Colonic mucosa (tissue), 4 donors: Measurements from ENCODE around the gene HIP1. TPM values are rescaled to one million over a fixed set of nuclear protein-coding genes. Genes with fewer than 3 reads are reported as not detected.
"Not testable (repeated sequence)": the region's sequence is repeated elsewhere in the genome, so short reads cannot be mapped to it uniquely, and the experiment has no call there.

Experiments
- DNase-seq: peaks from one replicate; pipeline ENCODE4 v3.0.0-alpha.2; 2020
- H3K27ac ChIP-seq: fragments of 200-600 bp; one replicate; pipeline ENCODE4 v1.8.0; 2021
- H3K27me3 ChIP-seq: fragments of 200-600 bp; one replicate; pipeline ENCODE4 v1.8.0; 2021
- H3K36me3 ChIP-seq: fragments of 200-600 bp; one replicate; pipeline ENCODE4 v1.8.0; 2021
- H3K4me1 ChIP-seq: fragments of 200-600 bp; one replicate; pipeline ENCODE4 v1.8.0; 2021; ENCODE audit warnings: mild to moderate bottlenecking
- H3K4me3 ChIP-seq: fragments of 200-600 bp; one replicate; pipeline ENCODE4 v1.8.0; 2021
- H3K9ac ChIP-seq, 2 donors: one replicate each; pipeline ENCODE4 v1.7.0; 2013; ENCODE audit warnings: control low read depth in 2 of 2, low read depth in 2 of 2, low read length in 2 of 2
- H3K9me3 ChIP-seq: fragments of 200-600 bp; one replicate; pipeline ENCODE4 v1.8.0; 2021
- intact Hi-C: fragments of 100-400 bp; cut with DNase I; formaldehyde crosslinking; loops from one replicate; pipeline ENCODE4 v1.14.1; 2022
- total RNA-seq, 2 donors: library from RNA; stranded (reverse); fragmentation: NEBNext Ultra II Directional in 1 of 2; extraction: Animal tissue kit (Norgen Biotek cat#: 25700) in 1 of 2; gene quantifications; one replicate each; pipeline ENCODE4 v1.2.1, GENCODE V29; 2021
- TF ChIP-seq, protein P1 (sequence below): fragments of 200-600 bp; IDR thresholded peaks from one replicate; pipeline ENCODE4 v1.8.0; 2022; ENCODE audit warnings: antibody characterized with exemption, mild to moderate bottlenecking
- donor health status: healthy.
- donor health status: DM: no; HTN: no; CAD: no.
- donor health status: DM: no; HTN: no; CAD: no.

Gene HIP1
- total RNA-seq, 2 donors from 2014 or later = 4.8 to 5.5 TPM

DNA sequence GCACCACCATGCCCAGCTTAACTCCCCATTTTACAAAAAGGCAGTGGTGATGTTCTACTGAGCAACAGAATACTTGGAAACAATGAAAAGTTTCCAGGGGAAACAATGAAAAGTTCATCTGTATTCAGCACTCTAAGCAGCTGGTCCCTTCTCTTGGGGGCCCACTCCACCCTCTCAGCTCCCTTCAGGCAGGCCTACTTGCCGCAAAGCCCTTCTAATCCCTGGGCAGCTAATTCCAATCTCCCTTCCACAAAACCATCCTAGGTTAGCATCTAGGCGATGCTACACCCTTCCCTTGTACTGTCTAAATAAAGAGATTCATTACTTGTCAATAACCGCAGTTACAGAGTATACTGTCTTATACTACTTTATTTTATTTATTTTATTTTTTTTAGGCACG lies 167.5 kb downstream of the HIP1 start:
- H3K36me3 ChIP-seq = no peaks in the 10 kb centered on the region
- no peak overlapping the region for H3K4me3 ChIP-seq
- DNase-seq = no peak
- H3K4me1 ChIP-seq = no peaks in the 10 kb centered on the region
- H3K27ac ChIP-seq = no peak overlapping the region
- TF ChIP-seq, protein P1, sequence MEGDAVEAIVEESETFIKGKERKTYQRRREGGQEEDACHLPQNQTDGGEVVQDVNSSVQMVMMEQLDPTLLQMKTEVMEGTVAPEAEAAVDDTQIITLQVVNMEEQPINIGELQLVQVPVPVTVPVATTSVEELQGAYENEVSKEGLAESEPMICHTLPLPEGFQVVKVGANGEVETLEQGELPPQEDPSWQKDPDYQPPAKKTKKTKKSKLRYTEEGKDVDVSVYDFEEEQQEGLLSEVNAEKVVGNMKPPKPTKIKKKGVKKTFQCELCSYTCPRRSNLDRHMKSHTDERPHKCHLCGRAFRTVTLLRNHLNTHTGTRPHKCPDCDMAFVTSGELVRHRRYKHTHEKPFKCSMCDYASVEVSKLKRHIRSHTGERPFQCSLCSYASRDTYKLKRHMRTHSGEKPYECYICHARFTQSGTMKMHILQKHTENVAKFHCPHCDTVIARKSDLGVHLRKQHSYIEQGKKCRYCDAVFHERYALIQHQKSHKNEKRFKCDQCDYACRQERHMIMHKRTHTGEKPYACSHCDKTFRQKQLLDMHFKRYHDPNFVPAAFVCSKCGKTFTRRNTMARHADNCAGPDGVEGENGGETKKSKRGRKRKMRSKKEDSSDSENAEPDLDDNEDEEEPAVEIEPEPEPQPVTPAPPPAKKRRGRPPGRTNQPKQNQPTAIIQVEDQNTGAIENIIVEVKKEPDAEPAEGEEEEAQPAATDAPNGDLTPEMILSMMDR = no peak
- H3K9ac ChIP-seq = no peak overlapping the region
- no peaks in the 10 kb centered on the region for H3K9me3 ChIP-seq
- H3K27me3 ChIP-seq = no peaks in the 10 kb centered on the region
- intact Hi-C loops = no loop called here

DNA sequence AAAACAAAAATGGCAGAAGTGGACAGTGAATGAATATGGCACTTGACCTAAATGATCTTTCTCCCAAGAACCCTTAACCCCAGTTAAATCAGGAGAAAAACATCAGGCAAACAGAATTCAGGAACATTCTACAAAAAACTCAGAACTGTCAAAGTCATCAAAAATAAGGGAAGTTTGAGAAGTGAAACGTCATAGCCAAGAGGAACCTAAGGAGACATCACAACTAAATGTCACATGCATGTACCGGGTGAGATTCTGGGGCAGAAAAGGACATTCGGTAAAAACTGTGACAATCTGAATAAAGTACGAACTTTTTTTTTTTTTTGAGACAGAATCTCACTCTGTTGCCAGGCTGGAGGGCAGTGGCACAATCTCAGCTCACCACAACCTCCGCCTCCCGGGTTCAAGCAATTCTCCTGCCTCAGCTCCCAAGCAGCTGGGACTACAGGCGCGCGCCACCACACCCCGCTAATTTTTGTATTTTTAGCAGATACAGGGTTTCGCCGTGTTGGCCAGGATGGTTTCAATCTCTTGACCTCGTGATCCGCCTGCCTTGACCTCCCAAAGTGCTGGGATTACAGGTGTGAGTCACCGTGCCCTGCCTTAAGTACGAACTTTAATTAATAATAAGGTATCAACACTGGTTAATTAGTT lies 169.0 kb downstream of the HIP1 start:
- H3K27ac ChIP-seq = not testable (repeated sequence)

DNA sequence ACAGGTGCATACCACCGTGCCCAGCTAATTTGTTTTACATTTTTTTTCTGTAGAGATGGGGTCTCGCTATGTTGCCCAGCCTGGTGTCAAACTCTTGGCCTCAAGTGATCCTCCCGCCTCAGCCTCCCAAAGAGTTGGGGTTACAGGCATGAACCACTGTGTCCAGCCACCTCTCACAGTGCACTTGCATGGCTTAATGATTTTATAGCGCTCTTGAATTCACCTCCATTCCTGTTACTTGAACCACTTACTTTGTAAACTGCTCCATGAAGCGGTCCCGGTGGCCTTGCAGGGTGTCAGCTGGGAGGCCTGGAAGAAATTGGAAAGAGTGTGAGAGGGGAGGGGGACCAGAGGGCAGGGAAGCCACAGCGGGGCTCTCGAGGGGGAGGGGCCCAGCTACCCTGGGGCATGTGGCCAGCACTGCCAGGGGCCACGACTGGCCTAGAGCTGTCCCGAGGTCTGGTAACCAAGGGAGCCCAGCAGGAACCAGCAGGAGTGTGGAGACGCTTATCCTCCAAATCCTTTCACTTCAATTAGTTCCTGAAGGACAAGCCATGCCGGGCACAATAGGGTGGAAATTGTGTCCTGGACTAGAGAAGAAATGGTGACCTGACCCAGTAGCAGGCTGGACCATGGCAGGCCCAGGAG lies 170.7 kb downstream of the HIP1 start:
- Histone ChIP-seq H3K36me3 (no peaks in the 10 kb centered on the region), H3K27ac (no peak overlapping the region), H3K27me3 (no peaks in the 10 kb centered on the region), H3K4me1 (no peaks in the 10 kb centered on the region), H3K9ac (no peak overlapping the region), H3K4me3 (no peak overlapping the region), H3K9me3 (no peaks in the 10 kb centered on the region)
- TF ChIP-seq, protein P1 = no peak
- intact Hi-C loops = no loop called here
- no peak for DNase-seq

More for the DNA sequence above, 169.0 kb downstream of the HIP1 start:
- H3K36me3 ChIP-seq, H3K4me1 ChIP-seq, intact Hi-C loops, DNase-seq, H3K4me3 ChIP-seq, H3K9me3 ChIP-seq, H3K9ac ChIP-seq, H3K27me3 ChIP-seq: not testable (repeated sequence)

DNA sequence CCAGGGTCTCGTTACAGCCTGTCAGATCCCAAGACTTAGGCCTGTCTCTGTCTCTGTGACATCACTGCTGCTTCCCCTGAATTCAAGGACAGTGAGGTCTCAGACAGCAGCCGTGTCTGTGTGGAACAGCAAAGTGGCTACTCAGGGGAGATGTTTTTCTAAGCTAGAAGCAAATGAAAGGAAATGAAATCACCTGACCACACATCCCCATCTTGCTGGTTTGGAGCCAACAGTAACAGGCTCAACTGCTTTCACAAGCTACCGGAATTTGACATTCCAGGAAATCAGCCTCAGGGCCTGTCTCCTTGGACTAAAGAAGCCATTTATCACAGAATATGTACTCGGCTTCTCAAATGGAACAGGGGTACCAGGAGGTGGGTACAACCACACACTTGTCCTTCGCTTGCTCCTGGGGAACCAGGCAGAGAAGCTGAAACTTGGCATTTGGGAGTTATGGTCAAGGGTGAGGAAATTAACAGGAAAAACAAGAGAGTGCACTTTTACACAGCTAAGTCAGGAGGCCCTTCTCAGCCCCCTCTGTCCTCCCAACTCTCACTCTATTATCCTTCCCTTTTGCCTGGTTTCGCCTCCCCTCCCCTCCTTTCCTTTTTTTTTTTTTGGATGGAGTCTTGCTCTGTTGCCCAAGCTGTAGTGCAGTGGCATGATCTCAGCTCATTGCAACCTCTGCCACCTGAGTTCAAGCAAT lies 173.5 kb downstream of the HIP1 start:
- intact Hi-C loops = no loop called here
- no peak overlapping the region for H3K9ac ChIP-seq
- no peaks in the 10 kb centered on the region for H3K9me3 ChIP-seq
- TF ChIP-seq, protein P1 = no peak
- no peak overlapping the region for H3K4me3 ChIP-seq
- DNase-seq = no peak
- no peaks in the 10 kb centered on the region for H3K27me3 ChIP-seq
- H3K36me3 ChIP-seq = no peaks in the 10 kb centered on the region
- H3K27ac ChIP-seq = no peak overlapping the region
- H3K4me1 ChIP-seq = no peaks in the 10 kb centered on the region

DNA sequence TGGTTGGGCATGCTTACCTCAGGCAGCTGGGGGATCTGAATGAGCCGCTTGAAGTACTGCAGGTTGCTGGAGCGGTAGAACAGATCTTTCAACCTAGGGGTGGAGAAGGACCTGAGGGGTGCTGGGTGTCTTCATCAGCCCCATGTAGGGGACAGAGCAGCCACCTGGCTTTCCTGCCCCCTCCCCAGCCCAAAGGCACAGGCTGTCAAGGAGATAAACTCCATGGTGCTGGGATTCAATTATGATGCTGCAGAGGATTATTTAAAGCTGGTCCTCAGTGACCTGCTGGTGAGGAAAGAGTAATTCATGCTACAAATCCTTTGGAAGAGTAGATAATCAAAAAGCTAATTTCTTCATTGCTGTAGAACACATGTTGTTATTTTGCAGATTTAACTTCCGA lies 175.6 kb downstream of the HIP1 start:
- TF ChIP-seq, protein P1 = no peak
- H3K9me3 ChIP-seq = no peaks in the 10 kb centered on the region
- H3K9ac ChIP-seq = no peak overlapping the region
- no peak overlapping the region for H3K27ac ChIP-seq
- intact Hi-C loops = no loop called here
- H3K27me3 ChIP-seq = no peaks in the 10 kb centered on the region
- no peak for DNase-seq
- no peaks in the 10 kb centered on the region for H3K36me3 ChIP-seq
- H3K4me3 ChIP-seq = no peak overlapping the region
- H3K4me1 ChIP-seq = no peaks in the 10 kb centered on the region

DNA sequence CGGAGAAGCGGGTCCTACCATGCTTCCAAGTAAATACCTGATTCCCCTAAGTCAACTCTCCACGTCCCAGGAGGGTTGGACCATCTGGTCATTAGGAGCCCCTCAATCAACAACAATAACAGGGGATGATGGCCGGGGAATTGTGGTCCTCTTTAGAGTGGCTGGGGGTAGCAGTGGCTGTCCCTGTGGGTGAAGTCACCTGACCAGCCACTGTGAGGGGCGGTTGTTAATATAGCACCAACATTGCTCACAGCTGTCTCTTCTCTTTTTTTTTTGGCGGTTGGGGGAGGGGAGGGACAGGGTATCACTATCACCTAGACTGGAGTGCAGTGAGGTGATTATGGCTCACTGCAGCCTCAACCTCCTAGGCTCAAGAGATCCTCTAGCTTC lies 178.8 kb downstream of the HIP1 start:
- H3K4me3 ChIP-seq = no peak overlapping the region
- no peak overlapping the region for H3K27ac ChIP-seq
- H3K9ac ChIP-seq = no peak overlapping the region
- no peaks in the 10 kb centered on the region for H3K4me1 ChIP-seq
- H3K9me3 ChIP-seq = no peaks in the 10 kb centered on the region
- DNase-seq = no peak
- intact Hi-C loops = no loop called here
- no peaks in the 10 kb centered on the region for H3K27me3 ChIP-seq
- TF ChIP-seq, protein P1 = no peak
- H3K36me3 ChIP-seq = no peaks in the 10 kb centered on the region
